IPS-20b (cell line): Measurements from ENCODE around the gene OR10A4.
"Not testable (repeated sequence)": the region's sequence is repeated elsewhere in the genome, so short reads cannot be mapped to it uniquely, and the experiment has no call there.

ENCODE experiments used
- H3K27ac ChIP-seq: one replicate; pipeline ENCODE4 v1.5.1; 2013; ENCODE audit warnings: low read length
- H3K27me3 ChIP-seq: 2 replicates; pipeline ENCODE4 v1.6.1; 2013; ENCODE audit warnings: mild to moderate bottlenecking, low read length, inconsistent platforms; ENCODE audit not compliant: insufficient read depth
- H3K36me3 ChIP-seq: 2 replicates; pipeline ENCODE4 v1.6.1; 2013; ENCODE audit warnings: low read depth, mild to moderate bottlenecking, inconsistent platforms, low read length, moderate library complexity; ENCODE audit not compliant: insufficient read depth
- H3K4me1 ChIP-seq: 2 replicates; pipeline ENCODE4 v1.6.1; 2013; ENCODE audit warnings: mild to moderate bottlenecking, control low read depth, inconsistent platforms, low read length, moderate library complexity; ENCODE audit not compliant: insufficient read depth
- H3K4me3 ChIP-seq: 2 replicates; pipeline ENCODE4 v1.5.1; 2013; ENCODE audit warnings: mild to moderate bottlenecking, low read length, inconsistent platforms
- H3K9ac ChIP-seq: 2 replicates; pipeline ENCODE4 v1.6.1; 2013; ENCODE audit warnings: low read depth, mild to moderate bottlenecking, inconsistent platforms, low read length, moderate library complexity
- H3K9me3 ChIP-seq: 2 replicates; pipeline ENCODE4 v1.6.1; 2013; ENCODE audit warnings: mild to moderate bottlenecking, low read depth, low read length, inconsistent platforms; ENCODE audit not compliant: insufficient read depth

OR10A4 gene

GRCh38 chr11:6876325-6876724, at the start of gene OR10A4:
Gene OR10A4, plus strand, starts transcription at chr11:6876625. Its CDS starts 23 bp downstream, at chr11:6876648.
- Histone ChIP-seq H3K27ac (no peak within 1 kb of the TSS), H3K9me3 (no peaks in the 10 kb centered on the region)

GRCh38 chr11:6828103-6828502, 48.3 kb upstream of the OR10A4 start:
- Histone ChIP-seq H3K4me3 (no peak overlapping the region), H3K27ac (no peak overlapping the region)

More at GRCh38 chr11:6876325-6876724, at the start of gene OR10A4:
- H3K4me1 ChIP-seq: no peaks in the 10 kb centered on the region
- H3K36me3 ChIP-seq: no peaks in the 10 kb centered on the region
- no peak within 1 kb of the TSS for H3K9ac ChIP-seq
- no peak within 1 kb of the TSS for H3K4me3 ChIP-seq
- no peaks in the 10 kb centered on the region for H3K27me3 ChIP-seq

GRCh38 chr11:6833356-6833755, 43.1 kb upstream of the OR10A4 start:
- no peaks in the 10 kb centered on the region for H3K36me3 ChIP-seq
- H3K9me3 ChIP-seq: no peaks in the 10 kb centered on the region
- H3K4me1 ChIP-seq: no peaks in the 10 kb centered on the region
- no peak overlapping the region for H3K4me3 ChIP-seq
- no peak overlapping the region for H3K9ac ChIP-seq
- H3K27ac ChIP-seq: no peak overlapping the region
- H3K27me3 ChIP-seq: no peaks in the 10 kb centered on the region

More at GRCh38 chr11:6828103-6828502, 48.3 kb upstream of the OR10A4 start:
- no peaks in the 10 kb centered on the region for H3K27me3 ChIP-seq
- H3K4me1 ChIP-seq: no peaks in the 10 kb centered on the region
- H3K9me3 ChIP-seq: no peaks in the 10 kb centered on the region
- H3K36me3 ChIP-seq: no peaks in the 10 kb centered on the region
- no peak overlapping the region for H3K9ac ChIP-seq

GRCh38 chr11:6834021-6834420, 42.4 kb upstream of the OR10A4 start:
- Histone ChIP-seq H3K27ac (no peak overlapping the region), H3K4me1 (no peaks in the 10 kb centered on the region), H3K36me3 (no peaks in the 10 kb centered on the region), H3K4me3 (no peak overlapping the region), H3K9me3 (no peaks in the 10 kb centered on the region), H3K27me3 (no peaks in the 10 kb centered on the region), H3K9ac (no peak overlapping the region)

DNA sequence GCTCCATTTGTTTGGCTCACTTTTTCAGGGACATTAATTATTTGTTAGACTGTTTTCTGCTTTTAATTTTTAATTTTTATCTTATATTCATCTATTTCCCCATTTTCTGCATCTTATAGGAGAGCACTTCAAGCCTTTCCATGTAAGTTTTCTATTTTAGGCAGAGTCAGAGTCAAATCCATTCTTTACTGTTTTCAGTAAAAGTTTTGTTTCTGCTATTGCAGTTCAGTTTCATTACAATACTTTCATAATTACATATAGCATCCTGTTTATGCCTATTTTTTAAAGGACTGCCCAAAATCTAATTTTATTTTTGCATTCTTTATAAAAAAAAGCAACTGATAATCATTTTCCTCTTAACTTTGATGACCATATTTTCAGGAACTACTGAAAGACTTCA, 34.7 kb upstream of the OR10A4 start:
- H3K27ac ChIP-seq: no peak overlapping the region
- H3K36me3 ChIP-seq: no peaks in the 10 kb centered on the region
- H3K4me3 ChIP-seq: no peak overlapping the region
- H3K4me1 ChIP-seq: no peaks in the 10 kb centered on the region; the same call in 1 of the 2 replicates
- no peaks in the 10 kb centered on the region; the same call in 1 of the 2 replicates for H3K9me3 ChIP-seq
- H3K9ac ChIP-seq: no peak overlapping the region
- no peaks in the 10 kb centered on the region for H3K27me3 ChIP-seq

GRCh38 chr11:6843670-6844069, 32.8 kb upstream of the OR10A4 start:
- no peak overlapping the region for H3K4me3 ChIP-seq
- H3K4me1 ChIP-seq: no peaks in the 10 kb centered on the region; the same call in 1 of the 2 replicates
- H3K9ac ChIP-seq: no peak overlapping the region
- H3K27me3 ChIP-seq: no peaks in the 10 kb centered on the region
- H3K27ac ChIP-seq: no peak overlapping the region
- no peaks in the 10 kb centered on the region for H3K36me3 ChIP-seq
- H3K9me3 ChIP-seq: no peaks in the 10 kb centered on the region; the same call in 1 of the 2 replicates

- H3K4me1 ChIP-seq: no peaks in the 10 kb centered on the region; the same call in 1 of the 2 replicates
Observed at GRCh38 chr11:6844356-6844755, 32.1 kb upstream of the OR10A4 start.

GRCh38 chr11:6845383-6845782, 31.0 kb upstream of the OR10A4 start, which contains the start of gene OR10A5:
Gene OR10A5, plus strand, starts transcription at chr11:6845683. Its CDS starts 0 bp downstream, at chr11:6845683.
- H3K27me3 ChIP-seq: no peaks in the 10 kb centered on the region
- H3K27ac ChIP-seq: no peak within 1 kb of the TSS
- no peak within 1 kb of the TSS for H3K4me3 ChIP-seq
- no peaks in the 10 kb centered on the region; the same call in 1 of the 2 replicates for H3K9me3 ChIP-seq
- no peak within 1 kb of the TSS for H3K9ac ChIP-seq
- no peaks in the 10 kb centered on the region; the same call in 1 of the 2 replicates for H3K4me1 ChIP-seq
- H3K36me3 ChIP-seq: no peaks in the 10 kb centered on the region

More at GRCh38 chr11:6844356-6844755, 32.1 kb upstream of the OR10A4 start:
- H3K36me3 ChIP-seq: no peaks in the 10 kb centered on the region
- H3K27me3 ChIP-seq: no peaks in the 10 kb centered on the region
- no peak overlapping the region for H3K9ac ChIP-seq
- no peak overlapping the region for H3K4me3 ChIP-seq
- no peaks in the 10 kb centered on the region; the same call in 1 of the 2 replicates for H3K9me3 ChIP-seq
- no peak overlapping the region for H3K27ac ChIP-seq

DNA sequence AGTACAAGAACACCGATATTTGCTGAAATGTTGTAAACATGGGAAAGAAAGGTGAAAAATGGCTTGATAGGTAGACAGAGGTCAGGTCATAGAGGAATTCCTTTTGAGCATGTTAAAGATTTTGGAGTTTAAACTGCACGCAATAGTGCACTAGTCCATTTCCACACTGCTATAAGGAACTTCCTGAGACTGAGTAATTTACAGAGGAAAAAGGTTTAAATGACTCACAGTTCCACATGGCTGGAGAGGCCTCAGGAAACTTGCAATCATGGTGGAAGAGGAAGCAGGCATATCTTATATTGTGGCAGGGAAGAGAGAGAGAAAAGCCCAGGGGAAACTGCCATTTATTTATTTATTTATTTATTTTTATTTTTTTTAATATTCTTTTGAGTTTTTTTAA, 25.9 kb upstream of the OR10A4 start:
- H3K36me3 ChIP-seq: no peaks in the 10 kb centered on the region
- no peaks in the 10 kb centered on the region for H3K4me1 ChIP-seq
- no peak overlapping the region for H3K4me3 ChIP-seq
- no peak overlapping the region for H3K27ac ChIP-seq
- H3K27me3 ChIP-seq: no peaks in the 10 kb centered on the region
- H3K9me3 ChIP-seq: peaks cover 19% of the 10 kb centered on the region
- H3K9ac ChIP-seq: no peak overlapping the region

DNA sequence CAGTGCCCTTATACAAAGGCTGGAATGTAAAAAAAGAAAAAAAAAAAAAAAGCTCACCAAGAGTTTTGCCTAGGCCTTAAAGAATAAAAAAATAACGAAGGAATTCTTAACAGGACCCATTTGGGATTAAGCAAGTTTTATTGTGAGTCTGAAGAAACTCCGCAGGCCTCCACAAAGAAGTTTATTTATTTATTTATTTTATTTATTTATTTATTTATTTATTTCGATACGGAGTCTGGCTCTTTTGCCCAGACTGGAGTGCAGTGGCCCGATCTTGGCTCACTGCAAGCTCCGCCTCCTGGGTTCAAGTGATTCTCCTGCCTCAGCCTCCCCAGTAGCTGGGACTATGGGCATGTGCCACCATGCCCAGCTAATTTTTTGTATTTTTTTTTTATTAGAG, 21.6 kb upstream of the OR10A4 start:
- H3K27ac ChIP-seq, H3K36me3 ChIP-seq, H3K4me1 ChIP-seq, H3K27me3 ChIP-seq, H3K4me3 ChIP-seq, H3K9ac ChIP-seq: not testable (repeated sequence)
- H3K9me3 ChIP-seq: peaks cover 19% of the 10 kb centered on the region

GRCh38 chr11:6855971-6856541, 20.4 kb upstream of the OR10A4 start:
- Histone ChIP-seq H3K4me3 (no peak overlapping the region), H3K4me1 (no peaks in the 10 kb centered on the region), H3K27ac (no peak overlapping the region), H3K36me3 (no peaks in the 10 kb centered on the region), H3K9me3 (peaks cover 19% of the 10 kb centered on the region), H3K9ac (no peak overlapping the region), H3K27me3 (no peaks in the 10 kb centered on the region)

GRCh38 chr11:6856871-6857270, 19.6 kb upstream of the OR10A4 start:
- H3K27ac ChIP-seq: no peak overlapping the region
- H3K9me3 ChIP-seq: peaks cover 15% of the 10 kb centered on the region
- H3K36me3 ChIP-seq: no peaks in the 10 kb centered on the region
- H3K4me3 ChIP-seq: no peak overlapping the region
- no peaks in the 10 kb centered on the region for H3K27me3 ChIP-seq
- no peak overlapping the region for H3K9ac ChIP-seq
- no peaks in the 10 kb centered on the region for H3K4me1 ChIP-seq
